DOHH2 (cell line): ENCODE measurements around the gene PLXNC1.

Experiments used
- H3F3A ChIP-seq: fragments of 200-600 bp; sonication (generic), shearing (Covaris generic); 2 replicates; pipeline ENCODE4 v1.6.0; 2016; ENCODE audit warnings: antibody characterized with exemption, mild to moderate bottlenecking; ENCODE audit not compliant: control insufficient read depth, insufficient read depth
- H3K27ac ChIP-seq: fragments of 200-600 bp; sonication (generic); 2 replicates; pipeline ENCODE4 v1.5.1; 2014; ENCODE audit warnings: low read depth, mild to moderate bottlenecking, low read length, moderate library complexity
- H3K27me3 ChIP-seq: fragments of 200-600 bp; sonication (generic); 2 replicates; pipeline ENCODE4 v1.6.1; 2014; ENCODE audit warnings: mild to moderate bottlenecking, low read length, mixed read lengths; ENCODE audit not compliant: control insufficient read depth
- H3K36me3 ChIP-seq: fragments of 200-600 bp; sonication (generic); 2 replicates; pipeline ENCODE4 v1.6.1; 2014; ENCODE audit warnings: mild to moderate bottlenecking, low read length, moderate library complexity, mixed read lengths; ENCODE audit not compliant: control insufficient read depth
- H3K4me1 ChIP-seq: fragments of 200-600 bp; sonication (generic); 2 replicates; pipeline ENCODE4 v1.6.1; 2014; ENCODE audit warnings: mild to moderate bottlenecking, low read length, mixed read lengths; ENCODE audit not compliant: control insufficient read depth
- H3K4me2 ChIP-seq: fragments of 200-600 bp; sonication (generic); 2 replicates; pipeline ENCODE4 v1.6.0; 2014; ENCODE audit warnings: mild to moderate bottlenecking, low read length, moderate library complexity
- H3K4me3 ChIP-seq: fragments of 200-600 bp; sonication (generic); 2 replicates; pipeline ENCODE4 v1.5.1; 2014; ENCODE audit warnings: mild to moderate bottlenecking, low read length, mixed read lengths
- H3K79me2 ChIP-seq: fragments of 200-600 bp; sonication (generic); 2 replicates; pipeline ENCODE4 v1.6.1; 2014; ENCODE audit warnings: mild to moderate bottlenecking, low read length, mixed read lengths; ENCODE audit not compliant: control insufficient read depth
- H3K9me2 ChIP-seq: fragments of 200-600 bp; sonication (generic); replicated peaks from 2 replicates; pipeline ENCODE4 v1.6.1; 2014; ENCODE audit warnings: mild to moderate bottlenecking, low read length, mixed read lengths; ENCODE audit not compliant: control insufficient read depth
- H3K9me3 ChIP-seq: fragments of 200-600 bp; sonication (generic); 2 replicates; pipeline ENCODE4 v1.6.1; 2014; ENCODE audit warnings: antibody characterized with exemption, low read length, mixed read lengths; ENCODE audit not compliant: control insufficient read depth, insufficient read depth
- H4K20me1 ChIP-seq: fragments of 200-600 bp; sonication (generic); 2 replicates; pipeline ENCODE4 v1.6.0; 2014; ENCODE audit warnings: low read depth, mild to moderate bottlenecking, antibody characterized with exemption, low read length, moderate library complexity; ENCODE audit not compliant: control insufficient read depth, insufficient read depth
- CTCF ChIP-seq: fragments of 200-600 bp; sonication (generic); IDR thresholded peaks from one replicate; pipeline ENCODE4 v1.5.1; 2014; ENCODE audit warnings: antibody characterized with exemption, mild to moderate bottlenecking, low read depth, low read length; ENCODE audit not compliant: poor library complexity, severe bottlenecking
- EZH2phosphoT487 ChIP-seq: fragments of 200-600 bp; sonication (generic); IDR thresholded peaks from 2 replicates; pipeline ENCODE4 v1.6.1; 2017; ENCODE audit warnings: borderline replicate concordance, mild to moderate bottlenecking, antibody characterized with exemption, low read length, moderate library complexity, mixed read lengths

PLXNC1 gene

GRCh38 chr12:94338006-94338794 is 189.8 kb downstream of the PLXNC1 start:
- Histone ChIP-seq H3K27me3 (no peaks in the 10 kb centered on the region), H3F3A (no peaks in the 10 kb centered on the region)
- TF ChIP-seq CTCF (no peak), EZH2phosphoT487 (no peak)

GRCh38 chr12:94340573-94340972 is 192.2 kb downstream of the PLXNC1 start:
- H3K36me3 ChIP-seq, result peaks cover 1% of the 10 kb centered on the region; the same call in 1 of the 2 replicates
- H4K20me1 ChIP-seq, result no peaks in the 10 kb centered on the region
- TF ChIP-seq CTCF, result no peak
- no peak for TF ChIP-seq EZH2phosphoT487
- H3K9me2 ChIP-seq, result no peaks in the 10 kb centered on the region
- H3K4me3 ChIP-seq, result no peak overlapping the region
- peaks cover 7% of the 10 kb centered on the region; the same call in 1 of the 2 replicates for H3K4me1 ChIP-seq
- H3K27ac ChIP-seq, result no peak overlapping the region
- H3K9me3 ChIP-seq, result no peaks in the 10 kb centered on the region
- H3K4me2 ChIP-seq, result no peak overlapping the region
- H3K27me3 ChIP-seq, result no peaks in the 10 kb centered on the region
- no peaks in the 10 kb centered on the region for H3K79me2 ChIP-seq
- H3F3A ChIP-seq, result no peaks in the 10 kb centered on the region

More at GRCh38 chr12:94338006-94338794, 189.8 kb downstream of the PLXNC1 start:
- no peak overlapping the region for H3K27ac ChIP-seq
- no peak overlapping the region for H3K4me2 ChIP-seq
- peaks cover 7% of the 10 kb centered on the region; the same call in 1 of the 2 replicates for H3K4me1 ChIP-seq
- H3K4me3 ChIP-seq, result no peak overlapping the region
- H4K20me1 ChIP-seq, result no peaks in the 10 kb centered on the region
- H3K9me3 ChIP-seq, result no peaks in the 10 kb centered on the region
- H3K9me2 ChIP-seq, result no peaks in the 10 kb centered on the region
- no peaks in the 10 kb centered on the region for H3K36me3 ChIP-seq
- H3K79me2 ChIP-seq, result no peaks in the 10 kb centered on the region

- Histone ChIP-seq H3K9me2 (no peaks in the 10 kb centered on the region), H3K27ac (no peak overlapping the region), H3K4me3 (no peak overlapping the region), H3K79me2 (no peaks in the 10 kb centered on the region), H3F3A (no peaks in the 10 kb centered on the region), H3K36me3 (peaks cover 29% of the 10 kb centered on the region), H3K4me1 (peaks cover 6% of the 10 kb centered on the region; the same call in 1 of the 2 replicates), H4K20me1 (no peaks in the 10 kb centered on the region), H3K4me2 (no peak overlapping the region), H3K9me3 (peaks cover 35% of the 10 kb centered on the region; the same call in 1 of the 2 replicates), H3K27me3 (no peaks in the 10 kb centered on the region)
- TF ChIP-seq EZH2phosphoT487 (no peak), CTCF (no peak)
These were observed 204.8 kb downstream of the PLXNC1 start for GRCh38 chr12:94353130-94353529.
